ENCODE measurements around the gene SLITRK4.

DNA sequence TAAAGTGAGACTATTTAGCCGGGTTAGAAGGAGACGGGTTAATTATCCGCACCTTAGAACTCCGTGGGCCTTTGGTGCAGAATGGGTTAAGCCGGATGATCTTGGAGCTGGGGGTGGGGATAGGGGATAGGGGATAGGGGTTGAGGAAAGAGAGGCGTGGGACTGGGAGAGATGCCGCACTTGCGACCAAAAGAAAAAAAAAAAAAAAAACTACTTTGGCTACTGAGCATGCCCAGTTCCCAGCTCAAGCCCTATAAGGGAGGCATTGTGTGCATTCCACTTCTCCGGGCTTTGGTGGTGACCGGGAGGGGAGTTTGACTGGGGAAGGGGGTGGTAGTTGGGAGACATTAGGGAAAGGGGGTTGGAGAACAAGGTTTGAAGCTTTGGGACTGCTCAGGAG lies at the start of gene SLITRK4:
- no peak for TF ChIP-seq POLR2A (IDR thresholded peaks at IDR 0.05; ENCODE audit: low read length)
- no peak for TF ChIP-seq GATA1 (IDR thresholded peaks at IDR 0.05; ENCODE audit: low read depth, low read length)

Measured in erythroblast (primary cell).